NCI-H1105 (cell line): ENCODE results near the gene FAM118A.
"Not testable (repeated sequence)": the region's sequence is repeated elsewhere in the genome, so short reads cannot be mapped to it uniquely, and the experiment has no call there.

Experiments
- DNase-seq: peaks from one replicate; lab custom pipeline; 2025; lab: John Stamatoyannopoulos, UW

The FAM118A gene

DNA sequence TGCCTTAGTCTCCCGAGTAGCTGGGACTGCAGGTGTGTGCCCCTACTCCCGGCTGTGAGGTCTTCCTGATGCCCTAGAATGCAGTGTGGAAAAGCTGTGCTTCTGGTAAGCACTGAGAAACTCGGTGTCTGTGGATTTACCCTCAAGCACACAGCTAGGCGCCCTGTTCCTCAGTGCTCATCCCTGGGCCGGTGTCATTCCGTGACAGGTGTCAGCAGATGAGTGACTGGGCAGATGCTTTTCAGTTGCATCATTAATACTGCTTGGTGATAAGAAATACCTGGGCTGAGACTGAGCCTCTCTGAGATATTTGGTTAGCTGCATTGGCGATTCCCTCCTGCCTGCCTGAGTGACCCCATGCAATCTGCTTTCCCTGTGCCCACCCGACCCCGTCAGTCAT lies 21.8 kb downstream of the FAM118A start:
- DNase-seq: no peak

DNA sequence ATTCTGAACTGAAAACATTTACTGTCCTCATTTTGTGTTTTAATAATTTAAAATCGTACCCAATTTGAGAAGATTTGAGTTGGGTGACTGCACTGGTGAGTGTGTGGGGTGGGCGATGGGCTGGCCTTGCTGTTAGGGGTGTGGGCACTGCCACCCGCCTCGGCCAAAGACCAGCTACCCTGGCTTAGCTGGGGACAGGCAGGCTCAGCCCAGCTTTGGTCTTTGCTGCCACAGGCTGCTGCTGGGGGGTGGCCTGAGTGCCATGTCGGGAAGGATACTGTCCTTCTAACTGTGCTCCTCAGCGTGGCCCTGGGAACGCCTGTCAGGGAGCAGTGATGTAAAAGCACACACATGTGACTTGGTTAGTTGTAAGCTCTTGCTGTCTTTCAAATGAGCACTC lies 22.3 kb downstream of the FAM118A start:
- no peak for DNase-seq

DNA sequence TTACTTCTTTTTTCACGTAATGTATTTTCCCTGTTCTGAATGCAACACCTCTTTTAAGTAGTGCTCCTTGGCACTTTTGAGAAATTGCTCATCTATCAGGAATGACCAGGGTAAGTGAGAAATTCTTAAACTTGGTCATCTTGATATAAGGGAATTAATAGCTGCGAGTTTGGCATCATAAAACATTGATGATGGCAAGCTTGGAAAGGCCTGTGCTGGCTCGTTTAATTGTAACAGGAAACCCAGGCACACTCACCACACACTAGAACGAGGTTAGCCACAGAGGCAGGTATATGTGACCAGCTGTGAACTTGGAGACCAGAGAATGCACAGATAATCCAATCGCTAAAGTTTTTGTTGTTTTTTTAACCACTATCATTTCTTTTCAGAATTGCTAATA lies 24.3 kb downstream of the FAM118A start:
- DNase-seq: no peak

DNA sequence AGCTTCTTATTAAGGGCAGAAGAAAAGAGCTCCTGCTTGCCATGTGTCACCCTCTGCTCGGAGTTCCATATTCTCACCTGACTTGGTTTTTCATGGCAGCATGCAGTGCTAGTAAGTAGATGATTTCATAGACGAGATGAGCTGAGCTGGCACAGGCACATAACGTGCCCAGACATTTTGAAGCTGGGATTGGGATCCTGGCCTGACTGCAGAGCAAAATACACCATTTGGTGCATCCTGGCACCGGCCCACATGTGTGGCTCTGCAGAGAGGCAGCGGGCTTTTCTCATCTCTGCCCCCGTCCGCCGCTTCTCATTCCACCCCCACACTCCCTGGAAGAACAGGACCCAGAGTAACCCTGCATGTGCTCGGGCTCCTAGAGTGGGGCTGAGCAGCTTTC lies 24.8 kb downstream of the FAM118A start:
- DNase-seq: no peak

DNA sequence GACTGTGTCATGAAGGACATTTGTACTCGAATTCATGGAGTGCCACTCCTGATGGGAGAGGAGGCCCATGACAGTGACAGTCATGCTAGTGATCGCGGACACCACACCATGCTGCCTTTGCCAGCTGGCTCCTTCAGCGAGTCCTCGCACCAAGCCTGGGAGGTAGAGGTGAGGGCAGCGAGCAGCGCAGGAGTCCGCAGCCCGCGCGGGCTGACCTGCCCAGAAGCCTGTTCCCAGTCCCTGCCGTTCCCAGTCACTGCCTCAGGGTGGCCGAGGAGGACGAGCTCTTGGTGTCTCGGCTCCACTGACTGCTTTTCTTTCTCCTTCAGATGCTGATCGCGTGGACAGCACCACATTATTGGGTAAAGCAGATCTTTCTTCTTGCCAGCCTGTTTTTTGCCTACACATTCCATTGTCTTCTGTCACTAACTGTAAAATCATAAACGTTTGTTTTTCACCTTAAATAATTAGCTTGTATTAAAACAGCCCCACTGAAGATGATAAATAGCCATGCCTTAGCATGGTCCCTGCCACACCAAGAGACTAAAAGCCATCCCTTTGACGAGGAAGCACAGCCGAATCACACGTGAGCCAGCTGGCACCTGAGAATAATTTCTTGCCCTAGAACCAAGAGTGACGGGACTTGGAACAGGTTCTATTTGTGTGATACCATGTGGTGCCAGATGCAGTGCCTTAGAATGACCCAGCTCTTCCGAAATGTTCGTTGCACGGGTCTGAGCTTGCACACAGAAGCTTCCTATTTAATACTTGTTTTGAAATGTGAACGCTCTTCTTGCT lies 25.5 kb downstream of the FAM118A start:
- DNase-seq: no peak

DNA sequence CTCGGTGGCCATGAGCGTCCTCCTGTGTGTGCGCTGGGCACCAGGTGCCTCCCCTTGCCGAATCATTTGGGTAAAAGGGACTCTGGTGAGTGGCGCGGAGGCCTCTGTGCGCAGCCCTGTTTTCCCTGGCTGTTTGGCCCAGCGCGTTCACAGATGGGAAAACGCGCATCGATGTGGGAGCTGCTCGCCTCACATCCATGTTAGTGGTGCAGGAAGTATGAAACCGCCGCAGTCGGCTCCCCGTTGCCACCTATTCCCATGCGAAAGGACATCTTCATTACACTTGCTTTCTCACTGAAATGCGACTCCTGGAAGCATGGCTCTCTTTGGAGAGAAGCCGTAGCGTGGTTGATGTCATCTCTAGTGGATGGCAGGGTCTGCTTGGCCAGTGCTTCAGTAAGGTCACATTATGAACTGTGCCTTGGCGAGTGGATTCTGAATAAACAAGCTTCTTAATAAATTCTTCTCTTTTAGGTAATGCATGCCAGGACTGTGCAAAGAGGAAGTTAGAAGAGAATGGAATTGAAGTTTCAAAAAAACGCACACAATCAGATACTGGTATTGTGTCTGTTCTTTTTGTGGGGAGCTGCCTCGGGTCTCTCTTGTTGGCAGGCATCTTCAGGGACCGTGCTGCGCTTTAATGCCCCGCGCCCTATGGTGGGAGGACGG lies 26.3 kb downstream of the FAM118A start:
- no peak for DNase-seq

DNA sequence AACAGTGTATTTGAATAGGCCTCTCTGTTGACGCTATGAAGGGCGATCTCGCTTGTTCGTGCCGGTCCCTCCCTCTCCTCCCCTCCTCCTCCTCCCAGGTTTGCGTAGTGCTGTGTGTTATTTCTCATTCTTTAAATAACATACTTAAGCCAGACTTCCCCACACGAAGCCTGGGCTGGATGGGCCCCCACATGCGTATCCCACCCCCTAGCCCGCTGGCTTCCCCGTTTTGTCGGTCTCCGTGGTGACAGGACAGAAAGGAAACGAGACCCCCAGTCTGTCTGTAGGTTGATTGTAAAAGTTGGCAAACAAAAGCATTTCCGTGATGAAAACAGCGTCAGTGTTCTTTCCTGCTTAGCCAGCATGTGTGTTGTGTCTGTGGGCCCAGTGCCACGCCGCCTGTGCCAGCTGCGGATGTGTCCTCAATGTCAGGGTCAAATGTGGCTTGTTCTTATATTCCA lies 27.3 kb downstream of the FAM118A start:
- peak; percentile 52 for DNase-seq

DNA sequence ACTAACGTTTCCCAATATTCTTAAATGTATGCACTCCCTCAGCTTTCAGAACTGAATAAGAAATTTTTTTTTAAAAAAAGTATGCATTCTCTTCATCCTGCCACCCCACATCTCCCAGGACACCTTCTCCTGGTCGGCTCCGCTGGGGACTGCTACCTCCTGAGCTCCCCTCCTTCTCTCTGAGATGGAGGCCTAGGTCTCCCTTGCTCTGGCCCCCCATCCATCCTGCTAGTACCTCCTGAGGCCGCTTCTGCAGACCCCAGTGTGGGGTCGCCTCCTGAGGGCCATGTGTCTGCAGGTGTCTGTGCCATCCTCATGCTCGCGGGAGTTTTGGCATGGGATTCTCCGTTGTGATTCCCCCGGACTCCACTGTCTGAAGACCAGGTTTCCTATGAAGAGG lies 27.8 kb downstream of the FAM118A start:
- no peak for DNase-seq

DNA sequence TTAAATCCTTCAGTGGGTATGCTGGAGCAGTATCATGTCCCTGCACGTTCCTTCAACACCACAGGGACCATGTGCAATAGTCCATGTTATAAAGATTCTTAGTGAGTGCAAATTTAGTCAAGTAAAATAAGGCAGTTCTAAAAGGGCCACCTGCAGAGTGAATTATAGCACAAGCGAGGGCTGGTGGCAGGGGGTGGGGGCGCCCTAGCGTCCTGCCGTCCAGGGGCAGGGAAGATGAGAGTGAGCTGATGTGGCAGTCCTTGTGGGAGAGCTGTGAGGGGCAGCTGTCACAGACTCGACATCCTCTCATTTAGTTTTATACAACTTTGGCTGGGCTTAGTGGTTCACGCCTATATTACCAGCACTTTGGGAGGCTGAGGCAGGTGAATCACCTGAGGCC lies 29.1 kb downstream of the FAM118A start:
- DNase-seq: no peak

DNA sequence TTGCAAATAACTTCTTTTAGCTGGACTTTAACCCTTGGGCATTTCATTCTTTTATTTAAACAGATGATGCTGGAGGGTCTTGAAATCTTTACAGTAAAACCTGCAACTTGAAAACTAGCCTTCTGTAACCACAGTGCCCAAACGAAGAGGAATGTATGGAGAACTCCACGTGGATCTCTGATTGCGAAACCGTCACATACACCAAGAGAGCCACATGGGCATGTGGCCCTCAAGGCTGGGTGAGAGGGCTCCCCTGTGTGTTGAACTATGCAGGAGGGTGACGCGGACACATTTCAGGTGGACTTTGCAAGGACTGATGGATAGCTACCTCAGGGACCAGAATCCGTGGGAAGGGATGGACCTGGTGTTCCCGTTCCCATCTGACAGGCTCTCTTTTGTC lies 30.6 kb downstream of the FAM118A start:
- DNase-seq: no peak

DNA sequence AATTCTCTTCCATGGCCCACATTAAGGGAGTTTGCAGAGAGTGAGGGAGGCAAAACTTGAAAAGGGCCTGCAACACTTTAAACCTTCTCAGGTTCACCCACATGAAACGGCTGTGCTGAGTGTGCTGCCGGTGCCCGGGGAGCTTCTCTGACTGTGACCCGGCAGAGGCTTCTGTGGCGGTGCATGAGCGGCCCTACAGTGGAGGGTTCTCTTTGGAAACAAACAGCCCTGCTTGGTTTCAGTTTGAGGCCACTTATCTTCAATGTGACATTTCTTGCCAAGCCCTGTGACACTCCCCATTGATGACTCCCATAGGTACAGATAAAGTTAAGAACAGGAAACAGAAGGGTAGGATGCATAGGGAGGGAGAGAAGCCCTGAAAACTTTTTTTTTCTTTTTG lies 31.8 kb downstream of the FAM118A start:
- DNase-seq: no peak

DNA sequence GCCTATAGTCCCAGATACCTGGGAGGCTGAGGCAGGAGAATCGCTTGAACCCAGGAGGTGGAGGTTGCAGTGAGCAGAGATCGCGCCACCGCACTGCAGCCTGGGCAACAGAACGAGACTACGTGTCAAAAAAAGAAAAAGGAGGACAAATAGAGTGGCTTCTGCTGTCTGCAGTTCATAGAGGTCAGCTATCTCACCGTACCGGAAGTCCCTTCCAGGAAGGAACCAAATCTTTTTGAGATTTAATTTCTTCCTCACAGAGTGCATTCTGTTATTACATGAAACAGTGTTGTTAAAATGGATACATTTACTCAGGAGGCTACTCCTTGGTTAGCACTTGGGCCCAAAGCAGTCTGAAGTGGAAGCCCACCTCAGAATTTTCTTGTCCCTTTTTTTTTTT lies 33.4 kb downstream of the FAM118A start:
- no peak for DNase-seq

DNA sequence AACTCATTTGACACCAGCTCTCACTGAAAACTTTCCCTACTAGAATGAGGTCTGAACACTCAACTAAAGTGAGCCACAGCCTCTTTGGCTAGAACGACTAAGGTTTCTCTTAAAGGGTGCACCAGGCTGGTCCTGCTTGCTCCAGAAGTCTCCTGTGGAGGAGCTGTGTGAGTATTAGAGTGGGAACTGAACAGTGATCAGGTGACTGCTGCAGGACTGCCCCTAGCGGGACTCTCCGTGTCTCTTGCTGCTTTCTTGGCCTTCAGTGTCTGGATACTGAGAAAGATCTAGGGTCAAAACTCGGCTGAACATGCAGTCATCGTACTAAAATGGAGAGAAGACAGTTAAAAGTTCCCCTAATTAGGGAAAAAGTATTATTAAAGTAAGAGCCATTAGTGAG lies 34.6 kb downstream of the FAM118A start:
- no peak for DNase-seq

DNA sequence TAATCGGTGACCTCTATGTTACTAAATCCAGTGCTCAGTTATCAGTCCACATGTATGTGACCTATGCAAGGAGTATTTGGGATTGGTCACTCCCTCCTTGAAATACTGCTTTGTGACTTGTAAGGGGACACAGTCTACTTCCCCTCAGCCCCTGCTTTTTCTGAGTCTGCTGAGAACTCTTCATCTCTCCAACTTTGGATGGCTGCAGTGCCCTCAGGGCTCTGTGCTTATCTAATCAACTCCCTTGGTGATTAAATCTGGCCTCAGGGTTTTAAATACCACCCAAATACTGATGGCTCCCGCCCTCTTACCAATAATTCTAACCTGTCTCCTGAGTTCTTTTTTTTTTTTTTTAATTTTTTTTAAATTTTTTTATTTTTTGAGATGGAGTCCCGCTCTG lies 40.2 kb downstream of the FAM118A start:
- no peak for DNase-seq

DNA sequence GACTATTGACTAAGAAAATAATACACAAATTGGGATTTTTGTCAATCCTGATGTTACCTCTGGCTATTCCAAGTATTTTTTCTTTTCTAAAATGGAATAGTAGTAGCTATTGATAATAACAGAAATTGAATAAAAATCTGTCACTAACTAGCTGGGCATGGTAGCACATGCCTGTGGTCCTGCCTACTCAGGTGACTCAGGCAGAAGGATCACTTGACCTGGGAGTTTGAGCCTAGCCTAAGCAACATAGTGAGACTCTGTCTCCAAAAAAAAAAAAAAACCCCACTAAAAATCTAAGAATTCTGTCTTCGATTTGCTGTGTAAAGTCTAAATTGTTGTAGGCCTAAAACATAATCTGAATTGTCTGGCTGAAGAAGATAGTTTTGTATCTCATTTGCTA lies 42.2 kb downstream of the FAM118A start:
- no peak for DNase-seq

DNA sequence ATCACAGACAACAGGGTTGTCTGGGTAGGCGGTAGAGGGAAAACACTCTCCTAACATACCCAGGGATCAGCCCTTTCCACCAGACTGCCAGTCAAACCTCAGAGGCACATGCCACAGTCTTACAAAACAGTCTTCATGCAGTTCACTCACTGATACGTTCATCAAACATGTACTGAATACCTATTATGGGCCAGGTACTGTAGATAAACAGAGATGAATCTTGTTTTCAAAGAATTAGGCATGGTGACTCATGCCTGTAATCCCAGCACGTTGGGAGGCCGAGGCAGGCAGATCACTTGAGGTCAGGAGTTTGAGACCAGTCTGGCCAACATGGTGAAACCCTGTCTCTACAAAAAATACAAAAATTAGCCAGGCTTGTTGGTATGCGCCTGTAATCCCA lies 43.0 kb downstream of the FAM118A start:
- DNase-seq: not testable (repeated sequence)

DNA sequence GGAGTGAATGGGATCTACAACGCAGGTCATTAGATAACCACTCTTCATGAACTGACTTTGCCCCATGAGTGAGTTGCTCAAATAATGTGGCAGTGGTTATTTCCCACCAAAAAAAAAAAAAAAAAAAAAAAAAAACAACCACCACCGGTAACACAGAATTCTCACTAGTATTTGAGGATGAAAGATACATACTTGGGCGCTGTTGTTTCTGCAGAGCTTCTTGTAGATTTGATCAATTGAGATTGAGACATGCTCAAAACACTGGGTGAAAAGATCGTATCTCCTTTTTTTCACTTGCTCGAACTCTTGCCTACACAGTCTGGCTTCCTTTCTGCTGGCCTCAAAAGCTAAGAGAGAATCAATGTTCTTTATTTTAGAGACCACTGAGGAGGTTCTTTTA lies 44.1 kb downstream of the FAM118A start:
- no peak for DNase-seq

DNA sequence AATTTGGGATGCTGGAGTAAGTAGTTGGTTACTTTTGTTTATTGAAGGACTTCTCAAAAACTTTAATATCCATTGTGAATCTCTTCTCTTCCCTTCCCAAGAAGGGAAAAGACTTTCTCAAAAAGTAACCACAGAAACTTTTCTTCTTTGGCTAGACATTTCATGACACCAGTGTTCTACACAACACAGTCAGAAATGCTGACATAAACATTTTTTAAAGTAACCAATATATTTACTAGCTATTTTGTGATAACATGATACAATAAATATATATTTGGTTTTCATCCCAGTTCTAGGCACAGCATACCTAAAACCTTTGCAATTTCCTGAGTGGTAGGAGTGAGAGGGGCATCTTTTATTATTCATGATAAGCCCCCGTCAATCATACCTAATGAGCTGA lies 47.8 kb downstream of the FAM118A start:
- no peak for DNase-seq

DNA sequence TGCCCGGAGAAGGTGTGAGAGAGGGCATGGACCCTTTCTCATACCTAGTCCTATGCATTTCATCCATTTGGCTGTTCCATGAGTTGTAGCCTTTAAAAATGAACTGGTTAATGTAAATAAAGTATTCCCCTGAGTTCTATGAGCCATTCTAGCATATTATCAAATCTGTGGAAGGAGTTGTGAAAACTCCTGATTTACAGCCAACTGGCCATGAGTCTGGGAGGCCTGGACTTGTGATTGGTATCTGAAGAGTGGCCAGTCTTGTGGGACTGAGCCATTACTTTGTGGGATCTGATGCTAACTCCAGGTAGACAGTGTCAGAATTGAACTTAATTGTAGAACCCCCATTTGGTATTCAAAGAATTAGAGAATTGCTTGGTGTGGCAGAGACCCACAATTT lies 48.4 kb downstream of the FAM118A start:
- no peak for DNase-seq

DNA sequence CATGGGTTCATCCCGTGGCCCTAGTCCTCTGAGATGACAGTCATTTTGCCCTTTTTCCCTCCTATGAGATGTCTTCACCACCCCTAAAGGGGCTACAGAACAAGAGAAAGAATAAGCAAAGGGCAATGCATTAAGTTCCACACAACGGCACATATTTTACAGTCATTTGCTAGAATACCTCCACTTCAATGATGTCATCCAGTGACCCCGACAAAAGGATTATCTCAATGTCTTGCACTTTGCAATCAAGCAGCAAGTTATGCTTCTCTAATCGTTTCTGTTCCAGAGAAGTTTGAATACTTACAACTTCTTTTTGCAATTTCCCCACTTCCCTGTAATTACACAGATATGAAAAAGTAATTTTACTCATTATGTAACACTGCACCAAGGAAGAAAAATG lies 49.9 kb downstream of the FAM118A start:
- no peak for DNase-seq

DNA sequence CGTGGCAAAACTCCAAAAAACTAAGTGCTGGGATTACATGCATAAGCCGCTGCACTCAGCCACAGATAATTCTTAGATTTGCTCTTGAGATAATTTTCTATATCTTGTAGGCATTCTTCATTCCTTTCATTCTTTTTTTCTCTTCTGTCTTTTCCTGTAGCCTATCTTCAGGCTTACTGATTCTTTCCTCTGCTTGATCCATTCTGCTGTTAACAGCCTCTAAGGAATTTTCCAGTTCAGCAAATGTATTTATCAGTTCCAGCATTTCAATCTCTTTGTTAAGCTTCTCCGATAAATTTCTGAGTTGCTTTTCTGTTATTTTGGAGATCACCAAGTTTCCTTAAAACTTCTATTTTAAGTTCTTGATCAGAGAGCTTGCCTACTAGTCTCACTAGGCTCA lies 57.0 kb downstream of the FAM118A start:
- DNase-seq: no peak

DNA sequence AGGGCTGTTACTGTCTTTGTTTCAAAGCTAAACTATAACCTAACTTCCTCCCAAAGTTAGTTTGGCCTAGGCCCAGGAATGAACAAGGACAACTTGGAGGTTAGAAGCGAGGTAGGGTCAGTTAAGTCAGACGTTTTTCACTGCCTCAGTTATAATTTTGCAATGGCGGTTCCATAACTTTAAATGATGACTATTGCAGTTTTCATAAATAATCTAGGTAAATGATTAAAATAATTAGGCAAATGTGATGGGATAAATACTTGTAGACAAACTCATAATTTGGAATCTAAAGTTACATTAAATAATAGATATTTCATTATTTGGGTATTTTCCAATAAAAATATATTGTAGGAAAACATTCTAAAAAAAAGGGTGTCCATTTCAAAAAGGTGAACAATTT lies 63.9 kb downstream of the FAM118A start:
- DNase-seq: not testable (repeated sequence)

DNA sequence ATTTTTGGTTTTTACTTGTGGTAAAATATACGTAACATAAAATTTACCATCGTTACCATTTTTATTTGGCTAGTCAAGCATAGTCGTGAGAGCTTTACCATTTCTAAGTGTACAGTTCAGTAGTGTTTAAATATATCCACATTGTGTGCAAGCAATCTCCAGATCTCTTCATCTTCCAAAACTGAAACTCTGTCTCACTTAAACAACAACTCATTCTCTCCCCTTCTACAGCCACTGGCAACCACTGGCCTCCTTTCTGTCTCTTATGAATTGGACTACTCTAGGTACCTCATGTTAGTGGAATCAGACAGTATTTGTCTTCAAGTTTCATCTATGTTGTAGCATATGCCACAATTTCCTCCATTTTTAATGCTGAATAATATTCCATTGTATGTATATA lies 66.3 kb downstream of the FAM118A start:
- no peak for DNase-seq

DNA sequence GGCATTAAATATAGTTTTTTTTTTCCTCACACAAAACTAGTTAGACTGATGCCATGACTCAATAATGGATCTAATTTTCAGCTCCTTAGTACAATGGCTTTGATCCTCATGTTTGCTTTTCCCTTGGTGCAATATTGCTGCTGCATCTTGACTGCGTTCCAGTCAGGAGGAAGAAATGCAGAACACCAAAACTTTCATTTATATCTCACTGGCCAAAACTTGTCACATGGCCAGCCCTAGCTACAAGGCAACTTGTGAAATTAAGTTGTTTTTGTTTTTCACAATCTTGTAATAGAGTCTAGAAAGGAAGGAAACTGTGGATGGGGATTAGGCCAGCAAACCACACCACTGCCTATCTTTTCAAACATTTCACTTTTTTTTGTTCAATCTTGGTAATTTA lies 67.0 kb downstream of the FAM118A start:
- no peak for DNase-seq
